ENCODE data around the gene VRTN. TPM values are rescaled to one million over a fixed set of nuclear protein-coding genes. Genes with fewer than 3 reads are reported as not detected.

The VRTN gene, protein sequence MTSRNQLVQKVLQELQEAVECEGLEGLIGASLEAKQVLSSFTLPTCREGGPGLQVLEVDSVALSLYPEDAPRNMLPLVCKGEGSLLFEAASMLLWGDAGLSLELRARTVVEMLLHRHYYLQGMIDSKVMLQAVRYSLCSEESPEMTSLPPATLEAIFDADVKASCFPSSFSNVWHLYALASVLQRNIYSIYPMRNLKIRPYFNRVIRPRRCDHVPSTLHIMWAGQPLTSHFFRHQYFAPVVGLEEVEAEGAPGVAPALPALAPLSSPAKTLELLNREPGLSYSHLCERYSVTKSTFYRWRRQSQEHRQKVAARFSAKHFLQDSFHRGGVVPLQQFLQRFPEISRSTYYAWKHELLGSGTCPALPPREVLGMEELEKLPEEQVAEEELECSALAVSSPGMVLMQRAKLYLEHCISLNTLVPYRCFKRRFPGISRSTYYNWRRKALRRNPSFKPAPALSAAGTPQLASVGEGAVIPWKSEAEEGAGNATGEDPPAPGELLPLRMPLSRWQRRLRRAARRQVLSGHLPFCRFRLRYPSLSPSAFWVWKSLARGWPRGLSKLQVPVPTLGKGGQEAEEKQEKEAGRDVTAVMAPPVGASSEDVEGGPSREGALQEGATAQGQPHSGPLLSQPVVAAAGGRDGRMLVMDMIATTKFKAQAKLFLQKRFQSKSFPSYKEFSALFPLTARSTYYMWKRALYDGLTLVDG
- 2.6 TPM for polyA plus RNA-seq (2013, experiment 1 of 2)
- polyA plus RNA-seq (2013, experiment 2 of 2), result 1.9 TPM

GRCh38 chr14:74348241-74348734 lies at the start of gene VRTN:
VRTN (plus strand) TSS chr14:74348471; CDS start chr14:74356784, 8,313 bp downstream.
- H3K36me3 ChIP-seq (ENCODE audit: control insufficient read depth, insufficient read depth, low read length), result no peaks in the 10 kb centered on the region
- H3K9me3 ChIP-seq (ENCODE audit: control insufficient read depth, low read length), result no peaks in the 10 kb centered on the region
- 4% methylated on average over 6 to 11 of the region's 12 CpGs for WGBS, 2 experiments (ENCODE audit: insufficient coverage in 2 of 2)
- peak within 1 kb of the TSS; percentile 36 for H3K4me3 ChIP-seq (ENCODE audit: extremely low read depth, insufficient read depth, low read length, poor library complexity, severe bottlenecking)
- no peak within 1 kb of the TSS for H3K27ac ChIP-seq (ENCODE audit: low read depth, low read length, severe bottlenecking)
- H3K4me1 ChIP-seq (ENCODE audit: control insufficient read depth, insufficient read depth, low read length, poor library complexity, severe bottlenecking), result peaks cover 17% of the 10 kb centered on the region

DNA sequence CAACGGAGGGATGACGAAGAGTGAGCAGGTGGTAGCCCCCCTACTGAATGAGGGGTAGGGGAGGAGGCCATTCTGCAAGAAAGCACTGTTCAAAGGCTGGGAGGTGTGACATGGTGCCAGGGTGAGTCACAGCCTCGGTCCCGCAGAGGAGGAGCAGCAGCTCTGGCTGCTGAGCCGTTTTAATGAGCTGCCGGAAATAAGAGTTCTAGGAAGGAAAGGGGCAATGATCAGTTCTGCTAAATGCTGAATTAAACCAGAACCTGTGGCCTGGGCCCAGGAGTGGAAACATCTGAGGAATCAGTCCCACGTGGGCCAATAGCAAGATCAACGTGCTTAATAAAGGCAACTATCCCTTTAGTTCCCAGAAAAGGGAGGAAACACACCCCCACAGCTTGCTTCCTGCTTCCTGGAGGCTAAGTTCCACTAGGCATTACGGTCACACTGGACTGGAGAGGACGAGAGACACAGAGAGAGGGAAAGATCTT lies 49.2 kb upstream of the VRTN start:
- Histone ChIP-seq H3K27ac (ENCODE audit: low read depth, low read length, severe bottlenecking) (peak overlapping the region; percentile 79), H3K4me1 (ENCODE audit: control insufficient read depth, insufficient read depth, low read length, poor library complexity, severe bottlenecking) (peaks cover 14% of the 10 kb centered on the region), H3K4me3 (ENCODE audit: extremely low read depth, insufficient read depth, low read length, poor library complexity, severe bottlenecking) (no peak overlapping the region), H3K36me3 (ENCODE audit: control insufficient read depth, insufficient read depth, low read length) (peaks cover 48% of the 10 kb centered on the region), H3K9me3 (ENCODE audit: control insufficient read depth, low read length) (no peaks in the 10 kb centered on the region)
- WGBS, 2 experiments (ENCODE audit: insufficient coverage in 2 of 2), result 54% methylated on average over 8 to 10 of the region's 10 CpGs

GRCh38 chr14:74301594-74302151 lies 46.6 kb upstream of the VRTN start:
- Histone ChIP-seq H3K4me1 (ENCODE audit: control insufficient read depth, insufficient read depth, low read length, poor library complexity, severe bottlenecking) (peaks cover 14% of the 10 kb centered on the region), H3K36me3 (ENCODE audit: control insufficient read depth, insufficient read depth, low read length) (peaks cover 33% of the 10 kb centered on the region)

GRCh38 chr14:74302152-74302628 lies 46.1 kb upstream of the VRTN start:
- Histone ChIP-seq H3K27ac (ENCODE audit: low read depth, low read length, severe bottlenecking) (peak overlapping the region; percentile 71), H3K4me3 (ENCODE audit: extremely low read depth, insufficient read depth, low read length, poor library complexity, severe bottlenecking) (peak overlapping the region; percentile 71)
- 0% methylated on average over 2 of the region's 6 CpGs for WGBS, 2 experiments (ENCODE audit: insufficient coverage in 2 of 2)

More at GRCh38 chr14:74301594-74302151, 46.6 kb upstream of the VRTN start:
- 22 to 30% methylated on average over 17 to 18 of the region's 22 CpGs for WGBS, 2 experiments (ENCODE audit: insufficient coverage in 2 of 2)
- Histone ChIP-seq H3K9me3 (ENCODE audit: control insufficient read depth, low read length) (no peaks in the 10 kb centered on the region), H3K4me3 (ENCODE audit: extremely low read depth, insufficient read depth, low read length, poor library complexity, severe bottlenecking) (peak overlapping the region; percentile 71), H3K27ac (ENCODE audit: low read depth, low read length, severe bottlenecking) (peak overlapping the region; percentile 71)

DNA sequence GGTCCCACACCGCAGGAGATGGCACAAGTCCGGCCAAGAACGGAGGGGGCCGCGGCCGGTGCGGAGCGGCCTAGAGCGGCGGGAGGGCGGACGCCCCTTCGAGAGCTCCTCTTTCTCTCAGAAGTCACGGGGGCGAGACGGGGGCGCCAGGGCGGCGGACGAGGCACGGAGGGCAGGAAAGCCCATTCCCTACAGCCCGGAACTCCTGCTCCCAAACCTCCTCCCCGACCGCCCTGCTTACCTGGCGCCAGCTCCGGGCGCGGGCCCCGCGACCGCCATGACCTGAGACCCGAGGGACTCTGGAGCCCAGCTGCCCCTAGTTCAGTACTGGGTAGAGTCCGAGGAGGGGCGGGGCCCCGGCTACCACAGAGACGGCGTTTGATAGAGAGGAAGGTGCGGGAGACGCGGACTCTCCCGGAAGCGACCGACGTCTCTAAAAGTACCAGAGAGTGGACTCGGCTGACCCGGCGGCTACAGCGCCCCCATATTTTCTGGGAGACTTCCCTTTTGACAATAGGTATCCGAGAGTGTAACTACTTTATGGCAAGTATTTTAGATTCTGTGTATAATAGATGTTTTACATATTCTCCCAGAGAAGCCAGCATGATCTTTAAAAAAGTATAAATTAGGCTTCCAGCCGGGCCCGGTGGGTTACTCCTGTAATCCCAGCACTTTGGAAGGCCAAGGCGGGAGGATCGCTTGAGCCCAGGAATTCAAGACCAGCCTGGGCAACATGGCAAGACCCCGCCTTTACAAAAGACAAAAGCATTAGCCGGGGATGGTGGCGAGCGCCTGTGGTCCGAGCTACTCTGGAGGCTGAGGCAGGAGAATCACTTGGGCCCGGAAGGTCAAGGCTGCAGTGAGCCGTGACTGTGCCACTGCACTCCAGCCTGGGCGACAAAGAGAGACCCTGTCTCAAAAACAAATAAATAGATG lies 45.4 kb upstream of the VRTN start, which contains the start of gene ABCD4:
TSS of gene ABCD4 (minus strand) at position 301 of the 936 bp plus-strand sequence. CDS start at position 279, 22 bp downstream.
- Histone ChIP-seq H3K27ac (ENCODE audit: low read depth, low read length, severe bottlenecking) (peak within 1 kb of the TSS; percentile 71), H3K4me1 (ENCODE audit: control insufficient read depth, insufficient read depth, low read length, poor library complexity, severe bottlenecking) (peaks cover 14% of the 10 kb centered on the region), H3K4me3 (ENCODE audit: extremely low read depth, insufficient read depth, low read length, poor library complexity, severe bottlenecking) (peak within 1 kb of the TSS; percentile 71), H3K36me3 (ENCODE audit: control insufficient read depth, insufficient read depth, low read length) (peaks cover 21% of the 10 kb centered on the region), H3K9me3 (ENCODE audit: control insufficient read depth, low read length) (no peaks in the 10 kb centered on the region)
- 15% methylated on average over 53 to 55 of the region's 61 CpGs for WGBS, 2 experiments (ENCODE audit: insufficient coverage in 2 of 2)

More at GRCh38 chr14:74302152-74302628, 46.1 kb upstream of the VRTN start:
- Histone ChIP-seq H3K4me1 (ENCODE audit: control insufficient read depth, insufficient read depth, low read length, poor library complexity, severe bottlenecking) (peaks cover 14% of the 10 kb centered on the region), H3K36me3 (ENCODE audit: control insufficient read depth, insufficient read depth, low read length) (peaks cover 28% of the 10 kb centered on the region), H3K9me3 (ENCODE audit: control insufficient read depth, low read length) (no peaks in the 10 kb centered on the region)

- 88 to 94% methylated on average over 5 of the region's 5 CpGs for WGBS, 2 experiments (ENCODE audit: insufficient coverage in 2 of 2)
- Histone ChIP-seq H3K4me1 (ENCODE audit: control insufficient read depth, insufficient read depth, low read length, poor library complexity, severe bottlenecking) (no peaks in the 10 kb centered on the region), H3K36me3 (ENCODE audit: control insufficient read depth, insufficient read depth, low read length) (no peaks in the 10 kb centered on the region), H3K27ac (ENCODE audit: low read depth, low read length, severe bottlenecking) (no peak overlapping the region), H3K4me3 (ENCODE audit: extremely low read depth, insufficient read depth, low read length, poor library complexity, severe bottlenecking) (no peak overlapping the region), H3K9me3 (ENCODE audit: control insufficient read depth, low read length) (no peaks in the 10 kb centered on the region)
These were observed 39.6 kb upstream of the VRTN start for GRCh38 chr14:74308695-74309094.

DNA sequence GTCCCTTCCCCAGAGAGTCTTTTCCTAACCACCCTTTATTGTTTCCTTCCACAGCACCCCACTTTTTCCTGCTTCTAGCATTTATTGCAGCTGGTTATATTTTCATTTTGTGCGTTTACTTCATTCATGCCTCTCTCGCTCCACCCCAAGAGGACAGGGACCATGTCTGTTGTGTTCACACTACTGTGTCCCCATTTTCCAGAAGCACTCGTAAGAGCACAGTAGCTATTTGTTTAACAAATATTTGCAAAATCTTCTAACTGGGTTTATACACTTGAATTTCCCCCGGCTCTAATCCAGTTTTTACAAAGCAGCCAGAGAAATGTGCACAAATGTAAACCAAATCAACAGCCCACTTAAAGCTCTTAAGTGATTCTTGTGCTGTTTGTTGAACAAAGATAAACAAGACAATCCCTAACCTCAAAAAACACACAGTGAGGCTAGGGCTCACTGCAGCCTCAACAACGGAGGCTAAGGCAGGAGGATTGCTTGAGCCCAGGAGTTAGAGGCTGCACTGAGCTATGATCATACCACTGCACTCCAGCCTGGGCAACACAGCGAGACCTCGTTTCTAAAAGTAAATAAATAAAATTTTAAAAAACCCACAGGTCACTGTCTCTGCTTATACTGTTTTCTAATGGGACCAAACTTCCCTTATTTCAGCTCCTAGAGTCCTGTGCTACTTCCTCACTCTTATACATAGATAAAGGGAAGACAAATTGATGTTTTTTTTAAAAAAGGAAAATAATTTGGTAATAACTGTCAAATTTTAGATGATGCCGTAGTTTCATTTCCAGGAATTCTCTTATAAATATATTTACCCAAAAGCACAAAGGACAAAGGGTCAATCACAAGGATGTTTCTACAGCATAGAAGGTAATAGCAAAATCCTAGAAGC lies 38.9 kb upstream of the VRTN start:
- no peaks in the 10 kb centered on the region for H3K4me1 ChIP-seq (ENCODE audit: control insufficient read depth, insufficient read depth, low read length, poor library complexity, severe bottlenecking)
- H3K36me3 ChIP-seq (ENCODE audit: control insufficient read depth, insufficient read depth, low read length), result no peaks in the 10 kb centered on the region
- no peak overlapping the region for H3K4me3 ChIP-seq (ENCODE audit: extremely low read depth, insufficient read depth, low read length, poor library complexity, severe bottlenecking)
- WGBS, 2 experiments (ENCODE audit: insufficient coverage in 2 of 2), result 95 to 98% methylated on average over 5 of the region's 8 CpGs
- no peaks in the 10 kb centered on the region for H3K9me3 ChIP-seq (ENCODE audit: control insufficient read depth, low read length)
- no peak overlapping the region for H3K27ac ChIP-seq (ENCODE audit: low read depth, low read length, severe bottlenecking)

DNA sequence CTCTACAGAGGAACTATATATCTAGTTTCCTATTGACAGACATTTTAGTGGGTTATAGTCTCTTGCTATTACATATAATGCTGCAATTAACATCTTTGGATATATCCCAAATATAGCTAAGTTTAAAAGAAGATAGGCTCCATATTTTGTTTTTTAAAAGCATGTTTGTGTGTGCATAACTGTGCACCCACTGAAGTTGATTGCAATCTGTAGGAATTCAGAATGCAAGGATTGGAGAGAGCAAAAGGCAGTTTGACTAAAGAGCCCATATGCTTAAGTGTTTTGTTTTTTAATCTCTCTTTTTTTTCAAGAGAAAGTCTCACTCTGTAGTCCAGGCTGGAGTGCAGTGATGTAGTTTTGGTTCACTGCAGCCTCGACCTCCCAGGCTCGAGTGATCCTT lies 36.1 kb upstream of the VRTN start:
- Histone ChIP-seq H3K4me3 (ENCODE audit: extremely low read depth, insufficient read depth, low read length, poor library complexity, severe bottlenecking) (no peak overlapping the region), H3K27ac (ENCODE audit: low read depth, low read length, severe bottlenecking) (no peak overlapping the region), H3K9me3 (ENCODE audit: control insufficient read depth, low read length) (no peaks in the 10 kb centered on the region), H3K4me1 (ENCODE audit: control insufficient read depth, insufficient read depth, low read length, poor library complexity, severe bottlenecking) (no peaks in the 10 kb centered on the region), H3K36me3 (ENCODE audit: control insufficient read depth, insufficient read depth, low read length) (no peaks in the 10 kb centered on the region)
- WGBS, 2 experiments (ENCODE audit: insufficient coverage in 2 of 2), result 76% methylated on average over 2 of the region's 2 CpGs; no CpG with 5 or more reads in 1 of the 2 experiments

DNA sequence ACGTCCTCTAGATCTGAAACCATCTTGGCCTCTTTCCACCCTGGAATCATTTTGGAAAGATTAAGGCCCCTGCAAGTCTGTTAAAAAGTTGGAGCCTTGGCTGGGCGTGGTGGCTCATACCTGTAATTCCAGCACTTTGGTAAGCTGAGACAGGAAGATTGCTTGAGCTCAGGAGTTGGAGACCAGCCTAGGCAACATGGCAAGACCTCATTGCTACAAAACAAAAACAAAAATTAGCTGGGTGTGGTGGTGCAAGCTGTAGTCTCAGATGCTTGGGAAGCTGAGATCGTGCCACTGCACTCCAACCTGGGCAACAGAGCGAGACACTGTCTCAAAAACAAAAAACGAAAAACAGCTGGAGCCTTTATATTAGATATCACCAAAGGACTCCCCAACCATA lies 34.7 kb upstream of the VRTN start:
- no peak overlapping the region for H3K27ac ChIP-seq (ENCODE audit: low read depth, low read length, severe bottlenecking)
- no peaks in the 10 kb centered on the region for H3K4me1 ChIP-seq (ENCODE audit: control insufficient read depth, insufficient read depth, low read length, poor library complexity, severe bottlenecking)
- H3K9me3 ChIP-seq (ENCODE audit: control insufficient read depth, low read length), result no peaks in the 10 kb centered on the region
- WGBS, 2 experiments (ENCODE audit: insufficient coverage in 2 of 2), result 85 to 100% methylated on average over 2 of the region's 5 CpGs
- no peak overlapping the region for H3K4me3 ChIP-seq (ENCODE audit: extremely low read depth, insufficient read depth, low read length, poor library complexity, severe bottlenecking)
- no peaks in the 10 kb centered on the region for H3K36me3 ChIP-seq (ENCODE audit: control insufficient read depth, insufficient read depth, low read length)
